Measurements from ENCODE around the gene ARMS2. TPM values are rescaled to one million over a fixed set of nuclear protein-coding genes. Genes with fewer than 3 reads are reported as not detected.

ARMS2 gene
- total RNA-seq, 2 donors from 2014 or later = not detected

DNA sequence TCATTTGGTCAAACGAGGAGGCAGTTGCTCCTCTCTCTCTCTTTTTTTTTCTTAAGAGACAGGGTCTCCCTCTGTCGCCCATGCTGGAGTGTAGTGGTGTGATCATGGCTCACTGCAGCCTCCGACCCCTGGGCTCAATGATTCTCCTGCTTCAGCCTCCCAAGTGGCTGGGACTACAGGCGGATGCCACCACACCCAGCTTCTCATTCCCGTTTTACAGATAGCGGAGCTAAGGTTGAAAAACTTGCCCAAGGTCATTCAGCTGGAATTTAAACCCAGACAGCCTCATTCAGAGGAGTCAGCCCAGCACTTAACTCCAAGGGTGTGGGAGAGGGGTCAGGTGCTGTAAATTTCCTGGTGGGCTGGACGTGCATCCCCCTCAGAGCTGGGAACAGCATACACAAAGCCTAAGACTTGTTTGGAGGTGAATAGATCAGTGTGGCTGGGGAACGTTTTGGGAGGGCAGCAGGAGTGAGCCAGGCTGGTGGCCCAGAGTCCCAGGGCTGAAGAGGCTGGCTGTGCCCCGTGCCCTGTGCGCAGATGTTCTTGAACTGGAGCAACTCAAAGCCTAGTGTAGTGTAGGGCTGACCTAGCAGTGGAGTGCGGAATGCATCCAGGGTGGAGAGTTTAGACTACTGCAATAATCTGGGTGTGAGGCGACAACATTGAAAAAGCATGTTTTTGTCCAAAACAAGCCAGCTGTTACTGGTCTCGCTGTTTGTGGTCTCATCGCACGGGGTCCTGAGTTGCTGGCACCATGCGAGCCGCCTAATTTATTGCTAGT lies 9.2 kb downstream of the ARMS2 start:
- H3K9me3 ChIP-seq (ENCODE audit: control insufficient read depth, low read length) = no peaks in the 10 kb centered on the region
- Mint-ChIP-seq H3K27ac (no peak overlapping the region), H3K36me3 (ENCODE audit: low read depth) (no peaks in the 10 kb centered on the region), H3K27me3 (ENCODE audit: insufficient read depth) (peaks cover 83% of the 10 kb centered on the region), H3K4me3 (no peak overlapping the region), H3K4me1 (peaks cover 15% of the 10 kb centered on the region), H3K9me3 (no peaks in the 10 kb centered on the region)
- DNase-seq = no peak
- peaks cover 85% of the 10 kb centered on the region for H3K27me3 ChIP-seq (ENCODE audit: control insufficient read depth, insufficient read depth, low read length, poor library complexity, severe bottlenecking)
- 88 to 90% methylated on average over 15 to 17 of the region's 17 CpGs for WGBS, 2 experiments (ENCODE audit: insufficient coverage in 1 of 2, insufficient read length in 1 of 2)
- no peak overlapping the region for H3K9ac ChIP-seq (ENCODE audit: extremely low read depth, low read length, poor library complexity, severe bottlenecking)
- TF ChIP-seq, protein P1, sequence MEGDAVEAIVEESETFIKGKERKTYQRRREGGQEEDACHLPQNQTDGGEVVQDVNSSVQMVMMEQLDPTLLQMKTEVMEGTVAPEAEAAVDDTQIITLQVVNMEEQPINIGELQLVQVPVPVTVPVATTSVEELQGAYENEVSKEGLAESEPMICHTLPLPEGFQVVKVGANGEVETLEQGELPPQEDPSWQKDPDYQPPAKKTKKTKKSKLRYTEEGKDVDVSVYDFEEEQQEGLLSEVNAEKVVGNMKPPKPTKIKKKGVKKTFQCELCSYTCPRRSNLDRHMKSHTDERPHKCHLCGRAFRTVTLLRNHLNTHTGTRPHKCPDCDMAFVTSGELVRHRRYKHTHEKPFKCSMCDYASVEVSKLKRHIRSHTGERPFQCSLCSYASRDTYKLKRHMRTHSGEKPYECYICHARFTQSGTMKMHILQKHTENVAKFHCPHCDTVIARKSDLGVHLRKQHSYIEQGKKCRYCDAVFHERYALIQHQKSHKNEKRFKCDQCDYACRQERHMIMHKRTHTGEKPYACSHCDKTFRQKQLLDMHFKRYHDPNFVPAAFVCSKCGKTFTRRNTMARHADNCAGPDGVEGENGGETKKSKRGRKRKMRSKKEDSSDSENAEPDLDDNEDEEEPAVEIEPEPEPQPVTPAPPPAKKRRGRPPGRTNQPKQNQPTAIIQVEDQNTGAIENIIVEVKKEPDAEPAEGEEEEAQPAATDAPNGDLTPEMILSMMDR (conservative IDR thresholded peaks at IDR 0.05) = no peak
- no peak overlapping the region for H3K27ac ChIP-seq (ENCODE audit: low read depth, low read length)
- H3K36me3 ChIP-seq (ENCODE audit: control insufficient read depth, insufficient read depth, low read length) = no peaks in the 10 kb centered on the region
- no peaks in the 10 kb centered on the region for H3K4me1 ChIP-seq (ENCODE audit: control insufficient read depth, insufficient read depth, low read length)
- no peak overlapping the region for H3K4me3 ChIP-seq (ENCODE audit: low read length)

DNA sequence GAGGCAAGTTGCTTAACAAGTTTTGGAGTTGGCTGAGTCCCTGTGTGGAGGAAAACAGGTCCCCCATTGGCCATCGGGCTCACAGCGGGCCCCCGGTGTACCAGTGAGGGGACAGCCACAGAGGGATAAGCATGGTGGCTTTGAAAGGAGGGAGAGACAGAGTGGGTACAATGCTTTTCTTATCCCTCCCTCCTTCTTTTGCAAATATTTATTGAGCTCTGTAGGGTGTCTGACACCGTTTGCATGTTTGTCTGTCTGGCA lies 9.7 kb downstream of the ARMS2 start:
- H3K4me1 Mint-ChIP-seq = peaks cover 15% of the 10 kb centered on the region
- peaks cover 78% of the 10 kb centered on the region for H3K27me3 Mint-ChIP-seq (ENCODE audit: insufficient read depth)

DNA sequence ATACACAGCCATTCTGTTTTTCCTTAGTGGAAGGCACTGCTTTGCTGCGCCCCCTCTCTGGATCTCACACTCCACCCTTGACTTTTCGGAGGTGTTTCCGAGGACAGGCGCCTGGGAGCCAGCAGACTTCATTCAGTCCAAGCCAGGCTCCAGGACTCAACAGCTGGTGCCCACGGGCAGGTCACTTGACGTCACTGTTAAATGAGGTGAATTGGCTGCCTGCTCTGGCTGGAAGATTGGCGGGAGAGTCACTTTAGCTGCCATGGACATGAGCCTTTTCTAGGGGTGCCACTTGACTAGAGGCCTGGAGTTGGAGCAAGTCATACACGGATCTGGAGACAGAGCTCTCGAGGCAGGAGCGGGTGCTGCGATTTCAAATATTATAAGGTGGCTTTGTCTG lies 10.1 kb downstream of the ARMS2 start:
- Mint-ChIP-seq H3K36me3 (ENCODE audit: low read depth) (no peaks in the 10 kb centered on the region), H3K4me3 (no peak overlapping the region), H3K9me3 (no peaks in the 10 kb centered on the region), H3K27ac (no peak overlapping the region), H3K27me3 (ENCODE audit: insufficient read depth) (peaks cover 74% of the 10 kb centered on the region), H3K4me1 (peaks cover 15% of the 10 kb centered on the region)
- TF ChIP-seq, protein P1 (conservative IDR thresholded peaks at IDR 0.05) = no peak
- Histone ChIP-seq H3K36me3 (ENCODE audit: control insufficient read depth, insufficient read depth, low read length) (no peaks in the 10 kb centered on the region), H3K4me1 (ENCODE audit: control insufficient read depth, insufficient read depth, low read length) (no peaks in the 10 kb centered on the region), H3K9me3 (ENCODE audit: control insufficient read depth, low read length) (no peaks in the 10 kb centered on the region), H3K4me3 (ENCODE audit: low read length) (no peak overlapping the region), H3K27ac (ENCODE audit: low read depth, low read length) (no peak overlapping the region), H3K9ac (ENCODE audit: extremely low read depth, low read length, poor library complexity, severe bottlenecking) (no peak overlapping the region), H3K27me3 (ENCODE audit: control insufficient read depth, insufficient read depth, low read length, poor library complexity, severe bottlenecking) (peaks cover 85% of the 10 kb centered on the region)
- 87 to 90% methylated on average over 6 to 11 of the region's 11 CpGs for WGBS, 2 experiments (ENCODE audit: insufficient coverage in 1 of 2, insufficient read length in 1 of 2)
- DNase-seq = no peak

More for the DNA sequence above, 9.7 kb downstream of the ARMS2 start:
- Histone ChIP-seq H3K36me3 (ENCODE audit: control insufficient read depth, insufficient read depth, low read length) (no peaks in the 10 kb centered on the region), H3K9ac (ENCODE audit: extremely low read depth, low read length, poor library complexity, severe bottlenecking) (no peak overlapping the region), H3K27ac (ENCODE audit: low read depth, low read length) (no peak overlapping the region), H3K4me3 (ENCODE audit: low read length) (no peak overlapping the region), H3K4me1 (ENCODE audit: control insufficient read depth, insufficient read depth, low read length) (no peaks in the 10 kb centered on the region), H3K9me3 (ENCODE audit: control insufficient read depth, low read length) (no peaks in the 10 kb centered on the region), H3K27me3 (ENCODE audit: control insufficient read depth, insufficient read depth, low read length, poor library complexity, severe bottlenecking) (peaks cover 85% of the 10 kb centered on the region)
- Mint-ChIP-seq H3K9me3 (no peaks in the 10 kb centered on the region), H3K36me3 (ENCODE audit: low read depth) (no peaks in the 10 kb centered on the region), H3K27ac (no peak overlapping the region), H3K4me3 (no peak overlapping the region)
- WGBS, 2 experiments (ENCODE audit: insufficient coverage in 1 of 2, insufficient read length in 1 of 2) = 79 to 81% methylated on average over 3 to 4 of the region's 4 CpGs
- TF ChIP-seq, protein P1 (conservative IDR thresholded peaks at IDR 0.05) = no peak
- DNase-seq = no peak
